Loucy (cell line): ENCODE measurements around the gene MYD88.

Source experiments
- H2AFZ ChIP-seq: fragments of 200-600 bp; sonication (generic); 2 replicates; pipeline ENCODE4 v1.6.0; 2016; ENCODE audit warnings: antibody characterized with exemption, mild to moderate bottlenecking, low read length, moderate library complexity
- H3F3A ChIP-seq: fragments of 200-600 bp; 2 replicates; pipeline ENCODE4 v1.6.0; 2016; ENCODE audit warnings: antibody characterized with exemption, low read depth, mild to moderate bottlenecking
- H3K27me3 ChIP-seq: fragments of 200-600 bp; sonication (generic); 2 replicates; pipeline ENCODE4 v1.6.1; 2014; ENCODE audit warnings: low read length, mild to moderate bottlenecking; ENCODE audit not compliant: insufficient read depth, poor library complexity, severe bottlenecking
- H3K36me3 ChIP-seq: fragments of 200-600 bp; sonication (generic); 2 replicates; pipeline ENCODE4 v1.6.1; 2016; ENCODE audit warnings: low read length; ENCODE audit not compliant: insufficient read depth
- H3K4me1 ChIP-seq: fragments of 200-600 bp; sonication (generic); 2 replicates; pipeline ENCODE4 v1.5.1; 2014; ENCODE audit warnings: low read length, mild to moderate bottlenecking; ENCODE audit not compliant: insufficient read depth, poor library complexity, severe bottlenecking
- H3K4me2 ChIP-seq: fragments of 200-600 bp; sonication (generic); 2 replicates; pipeline ENCODE4 v1.6.0; 2014; ENCODE audit warnings: antibody characterized with exemption, low read length, low read depth, mild to moderate bottlenecking; ENCODE audit not compliant: poor library complexity, severe bottlenecking
- H3K4me3 ChIP-seq: fragments of 200-600 bp; sonication (generic); 2 replicates; pipeline ENCODE4 v1.5.1; 2014; ENCODE audit warnings: low read length, mild to moderate bottlenecking, mixed read lengths; ENCODE audit not compliant: poor library complexity, severe bottlenecking
- H3K79me2 ChIP-seq: fragments of 200-600 bp; sonication (generic); 2 replicates; pipeline ENCODE4 v1.6.1; 2014; ENCODE audit warnings: low read length; ENCODE audit not compliant: insufficient read depth
- H3K9ac ChIP-seq: fragments of 200-600 bp; sonication (generic); 2 replicates; pipeline ENCODE4 v1.6.0; 2014; ENCODE audit warnings: mild to moderate bottlenecking, low read depth, low read length, moderate library complexity; ENCODE audit not compliant: poor library complexity, severe bottlenecking
- H3K9me2 ChIP-seq: fragments of 200-600 bp; sonication (generic); replicated peaks from 2 replicates; pipeline ENCODE4 v1.6.1; 2016; ENCODE audit warnings: low read depth, low read length, mixed read lengths
- H3K9me3 ChIP-seq: fragments of 200-600 bp; sonication (generic); 2 replicates; pipeline ENCODE4 v1.6.1; 2014; ENCODE audit warnings: mild to moderate bottlenecking, antibody characterized with exemption, low read length, low read depth; ENCODE audit not compliant: insufficient read depth
- H4K20me1 ChIP-seq: fragments of 200-600 bp; sonication (generic); 2 replicates; pipeline ENCODE4 v1.6.0; 2014; ENCODE audit warnings: antibody characterized with exemption, low read length, mild to moderate bottlenecking; ENCODE audit not compliant: insufficient read depth, poor library complexity, severe bottlenecking
- EZH2phosphoT487 ChIP-seq: fragments of 200-600 bp; IDR thresholded peaks from 2 replicates; pipeline ENCODE4 v1.6.1; 2018; ENCODE audit warnings: antibody characterized with exemption, mild to moderate bottlenecking, moderate library complexity, borderline replicate concordance
- TF ChIP-seq, protein P1 (sequence below): fragments of 200-600 bp; sonication (generic); conservative IDR thresholded peaks from 2 replicates; pipeline ENCODE4 v1.5.1; 2014; ENCODE audit warnings: mild to moderate bottlenecking, antibody characterized with exemption, low read length

Gene MYD88

DNA sequence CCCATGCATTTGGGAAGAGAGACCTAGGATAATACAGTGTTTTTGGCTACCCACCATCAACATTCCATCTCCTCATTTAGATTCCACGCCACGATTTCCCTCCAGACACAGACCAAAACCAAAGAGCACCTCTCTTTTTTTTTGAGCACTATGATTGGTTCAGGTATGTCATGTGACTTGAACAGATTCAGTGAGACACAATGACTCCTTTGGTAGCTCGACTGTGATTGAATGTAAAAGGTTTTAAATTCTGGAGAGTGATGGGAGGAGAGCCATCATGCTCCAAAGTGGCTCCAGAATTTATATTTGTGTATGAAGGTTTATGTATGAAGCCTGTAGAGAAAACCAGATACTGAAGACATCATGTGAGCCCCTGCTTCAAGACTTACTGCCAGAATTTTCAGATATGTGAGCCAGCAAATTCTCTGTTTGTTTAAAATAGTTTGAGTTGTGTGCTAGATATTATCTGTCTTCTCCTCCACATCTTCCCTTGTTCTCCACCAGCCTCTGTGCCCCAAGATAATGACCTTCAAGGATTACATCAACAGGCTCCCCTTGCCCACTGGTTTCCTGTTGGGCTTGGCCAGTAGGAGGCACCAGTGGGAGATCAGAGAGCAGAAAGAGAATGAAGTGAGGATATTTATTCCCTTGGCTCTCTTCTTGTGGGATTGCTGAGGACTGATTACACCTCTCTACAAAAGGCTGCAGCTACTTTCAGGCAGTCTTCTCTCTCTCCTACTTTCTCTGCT lies 12.5 kb downstream of the MYD88 start:
- no peaks in the 10 kb centered on the region for H3K79me2 ChIP-seq
- H4K20me1 ChIP-seq = no peaks in the 10 kb centered on the region
- no peak for TF ChIP-seq EZH2phosphoT487
- TF ChIP-seq, protein P1, sequence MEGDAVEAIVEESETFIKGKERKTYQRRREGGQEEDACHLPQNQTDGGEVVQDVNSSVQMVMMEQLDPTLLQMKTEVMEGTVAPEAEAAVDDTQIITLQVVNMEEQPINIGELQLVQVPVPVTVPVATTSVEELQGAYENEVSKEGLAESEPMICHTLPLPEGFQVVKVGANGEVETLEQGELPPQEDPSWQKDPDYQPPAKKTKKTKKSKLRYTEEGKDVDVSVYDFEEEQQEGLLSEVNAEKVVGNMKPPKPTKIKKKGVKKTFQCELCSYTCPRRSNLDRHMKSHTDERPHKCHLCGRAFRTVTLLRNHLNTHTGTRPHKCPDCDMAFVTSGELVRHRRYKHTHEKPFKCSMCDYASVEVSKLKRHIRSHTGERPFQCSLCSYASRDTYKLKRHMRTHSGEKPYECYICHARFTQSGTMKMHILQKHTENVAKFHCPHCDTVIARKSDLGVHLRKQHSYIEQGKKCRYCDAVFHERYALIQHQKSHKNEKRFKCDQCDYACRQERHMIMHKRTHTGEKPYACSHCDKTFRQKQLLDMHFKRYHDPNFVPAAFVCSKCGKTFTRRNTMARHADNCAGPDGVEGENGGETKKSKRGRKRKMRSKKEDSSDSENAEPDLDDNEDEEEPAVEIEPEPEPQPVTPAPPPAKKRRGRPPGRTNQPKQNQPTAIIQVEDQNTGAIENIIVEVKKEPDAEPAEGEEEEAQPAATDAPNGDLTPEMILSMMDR = peak; percentile 55
- H3K36me3 ChIP-seq = no peaks in the 10 kb centered on the region
- no peaks in the 10 kb centered on the region for H3K27me3 ChIP-seq
- H3K4me3 ChIP-seq = no peak overlapping the region
- H3K4me1 ChIP-seq = peaks cover 9% of the 10 kb centered on the region
- H3K4me2 ChIP-seq = no peak overlapping the region
- no peaks in the 10 kb centered on the region for H3K9me2 ChIP-seq
- no peaks in the 10 kb centered on the region for H3F3A ChIP-seq
- H2AFZ ChIP-seq = no peak overlapping the region
- H3K9me3 ChIP-seq = peaks cover 10% of the 10 kb centered on the region; the same call in 1 of the 2 replicates
- no peak overlapping the region for H3K9ac ChIP-seq

DNA sequence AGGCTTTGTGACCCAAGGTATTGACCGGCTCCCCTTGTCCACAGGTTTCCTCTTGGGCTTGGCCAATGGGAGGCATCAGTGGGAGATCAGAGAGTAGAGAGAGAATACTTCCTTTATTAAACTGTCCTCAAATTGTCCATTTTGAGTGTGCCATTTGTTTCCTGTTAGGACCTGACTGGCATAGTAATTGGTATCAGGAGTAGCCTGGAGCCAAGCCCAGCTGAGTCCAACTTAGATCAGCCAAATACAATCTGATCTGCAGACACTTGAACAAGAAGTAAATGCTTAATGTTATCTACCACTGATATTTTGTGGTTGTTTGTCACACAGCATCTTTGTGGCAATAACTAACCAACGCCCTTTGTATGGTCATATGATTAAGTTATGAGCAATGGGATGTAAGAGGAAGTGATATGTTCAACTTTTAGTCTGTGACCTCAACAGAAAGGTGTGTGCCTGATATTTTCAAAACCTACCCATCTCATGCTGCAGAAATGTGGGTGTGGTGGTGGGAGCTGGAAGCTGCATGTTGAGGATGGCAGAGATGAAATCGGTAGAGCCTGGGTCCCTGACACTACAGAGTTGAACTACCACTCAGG lies 13.3 kb downstream of the MYD88 start:
- Histone ChIP-seq H3K9ac (no peak overlapping the region), H3K9me3 (peaks cover 2% of the 10 kb centered on the region; the same call in 1 of the 2 replicates), H3K4me2 (no peak overlapping the region), H3K4me1 (peaks cover 9% of the 10 kb centered on the region), H4K20me1 (no peaks in the 10 kb centered on the region), H3K4me3 (no peak overlapping the region), H2AFZ (no peak overlapping the region), H3K9me2 (no peaks in the 10 kb centered on the region), H3K79me2 (no peaks in the 10 kb centered on the region), H3K36me3 (no peaks in the 10 kb centered on the region), H3F3A (no peaks in the 10 kb centered on the region), H3K27me3 (no peaks in the 10 kb centered on the region)
- no peak for TF ChIP-seq EZH2phosphoT487
- TF ChIP-seq, protein P1 = no peak

DNA sequence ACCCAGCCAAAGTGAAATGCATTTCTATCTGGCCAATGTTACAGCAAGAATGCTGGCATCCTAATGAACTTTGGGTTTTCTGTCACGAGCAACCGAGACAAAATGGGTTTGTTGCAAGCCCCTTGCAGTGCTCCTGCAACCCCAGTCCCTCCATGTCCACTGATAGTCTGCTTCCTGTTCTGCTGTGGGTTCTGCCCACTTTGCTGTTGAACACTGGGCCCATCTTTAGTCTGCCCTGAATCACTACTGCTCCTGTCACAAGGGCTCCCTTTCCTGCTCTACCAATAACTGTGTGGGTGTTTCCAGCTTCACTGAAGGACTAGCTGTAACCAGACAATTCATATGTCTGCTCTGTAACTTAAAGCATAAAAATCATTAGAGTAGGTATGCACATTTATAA lies 14.1 kb downstream of the MYD88 start:
- no peak overlapping the region for H2AFZ ChIP-seq
- no peak overlapping the region for H3K4me2 ChIP-seq
- no peak for TF ChIP-seq EZH2phosphoT487
- TF ChIP-seq, protein P1 = no peak
- H4K20me1 ChIP-seq = no peaks in the 10 kb centered on the region
- H3K27me3 ChIP-seq = no peaks in the 10 kb centered on the region
- no peaks in the 10 kb centered on the region for H3K9me2 ChIP-seq
- H3F3A ChIP-seq = no peaks in the 10 kb centered on the region
- no peak overlapping the region for H3K4me3 ChIP-seq
- H3K36me3 ChIP-seq = no peaks in the 10 kb centered on the region
- peaks cover 9% of the 10 kb centered on the region for H3K4me1 ChIP-seq
- H3K9me3 ChIP-seq = no peaks in the 10 kb centered on the region
- H3K79me2 ChIP-seq = no peaks in the 10 kb centered on the region
- no peak overlapping the region for H3K9ac ChIP-seq
